UCSD-AML1 (cell line): ENCODE data around the gene ABHD6.
A peak's percentile ranks its signal among the peaks of the same experiment; 100 is the strongest.
"Not testable (repeated sequence)": the region's sequence is repeated elsewhere in the genome, so short reads cannot be mapped to it uniquely, and the experiment has no call there.

Experiments used
- DNase-seq: peaks from one replicate; lab custom pipeline; 2025; ENCODE audit not compliant: unreplicated experiment; lab: John Stamatoyannopoulos, UW

Gene ABHD6

GRCh38 chr3:58237238-58237940 is at the start of gene ABHD6:
Gene ABHD6, plus strand, starts transcription at chr3:58237792. Its CDS starts 18,795 bp downstream, at chr3:58256587.
- peak; percentile 88 for DNase-seq

- DNase-seq, result no peak
Measured at GRCh38 chr3:58188173-58188564, 49.4 kb upstream of the ABHD6 start.

- peak; percentile 22 for DNase-seq
Measured at GRCh38 chr3:58188921-58189451, 48.6 kb upstream of the ABHD6 start.

GRCh38 chr3:58189691-58190090 is 47.9 kb upstream of the ABHD6 start:
- DNase-seq, result no peak

GRCh38 chr3:58190291-58190690 is 47.3 kb upstream of the ABHD6 start:
- DNase-seq, result no peak

- no peak for DNase-seq
Measured at GRCh38 chr3:58190882-58191281, 46.7 kb upstream of the ABHD6 start.

- DNase-seq, result no peak
Measured at GRCh38 chr3:58191361-58191991, 46.1 kb upstream of the ABHD6 start.

- no peak for DNase-seq
Measured at GRCh38 chr3:58192069-58192468, 45.5 kb upstream of the ABHD6 start.

GRCh38 chr3:58193682-58194407 is 43.7 kb upstream of the ABHD6 start:
- DNase-seq, result no peak

- DNase-seq, result no peak
Measured at GRCh38 chr3:58197588-58197987, 40.0 kb upstream of the ABHD6 start.

- no peak for DNase-seq
Measured at GRCh38 chr3:58198362-58198761, 39.2 kb upstream of the ABHD6 start.

- no peak for DNase-seq
Measured at GRCh38 chr3:58198804-58199203, 38.8 kb upstream of the ABHD6 start.

GRCh38 chr3:58200121-58200709 is 37.4 kb upstream of the ABHD6 start:
- DNase-seq, result no peak

- DNase-seq, result peak; percentile 38
Measured at GRCh38 chr3:58200846-58201355, 36.7 kb upstream of the ABHD6 start.

- not testable (repeated sequence) for DNase-seq
Measured at GRCh38 chr3:58201451-58201850, 36.1 kb upstream of the ABHD6 start.

GRCh38 chr3:58202917-58203360 is 34.7 kb upstream of the ABHD6 start:
- no peak for DNase-seq

- no peak for DNase-seq
Measured at GRCh38 chr3:58203541-58203940, 34.1 kb upstream of the ABHD6 start.

GRCh38 chr3:58204720-58205119 is 32.9 kb upstream of the ABHD6 start:
- no peak for DNase-seq

- DNase-seq, result no peak
Measured at GRCh38 chr3:58205981-58206380, 31.6 kb upstream of the ABHD6 start.

GRCh38 chr3:58206406-58207011 is 31.1 kb upstream of the ABHD6 start:
- DNase-seq, result no peak

- no peak for DNase-seq
Measured at GRCh38 chr3:58207954-58208353, 29.6 kb upstream of the ABHD6 start.
